SK-N-SH treated with all-trans-retinoic acid at 6 μM for 48 hours (cell line): Measurements from ENCODE around the gene FRG2C.
"Not testable (repeated sequence)": the region's sequence is repeated elsewhere in the genome, so short reads cannot be mapped to it uniquely, and the experiment has no call there.

Experiments
- ISL1 ChIP-seq: fragments of 250-450 bp; sonication (Bioruptor Pico); IDR thresholded peaks from 2 replicates; pipeline ENCODE4 v2.1.2; 2022; ENCODE audit warnings: mild to moderate bottlenecking, moderate library complexity
- TOX ChIP-seq: fragments of 250-450 bp; sonication (Bioruptor Pico); IDR thresholded peaks from 2 replicates; pipeline ENCODE4 v1.8.0; 2021; ENCODE audit warnings: mild to moderate bottlenecking, moderate library complexity, borderline replicate concordance
- ZC3H10 ChIP-seq: fragments of 250-450 bp; sonication (Bioruptor Pico); IDR thresholded peaks from 2 replicates; pipeline ENCODE4 v1.5.1; 2021; ENCODE audit warnings: mild to moderate bottlenecking, moderate library complexity
- ZFP3 ChIP-seq: fragments of 250-450 bp; sonication (Bioruptor Pico); IDR thresholded peaks from 2 replicates; pipeline ENCODE4 v1.5.0; 2020; ENCODE audit warnings: mild to moderate bottlenecking, moderate library complexity

DNA sequence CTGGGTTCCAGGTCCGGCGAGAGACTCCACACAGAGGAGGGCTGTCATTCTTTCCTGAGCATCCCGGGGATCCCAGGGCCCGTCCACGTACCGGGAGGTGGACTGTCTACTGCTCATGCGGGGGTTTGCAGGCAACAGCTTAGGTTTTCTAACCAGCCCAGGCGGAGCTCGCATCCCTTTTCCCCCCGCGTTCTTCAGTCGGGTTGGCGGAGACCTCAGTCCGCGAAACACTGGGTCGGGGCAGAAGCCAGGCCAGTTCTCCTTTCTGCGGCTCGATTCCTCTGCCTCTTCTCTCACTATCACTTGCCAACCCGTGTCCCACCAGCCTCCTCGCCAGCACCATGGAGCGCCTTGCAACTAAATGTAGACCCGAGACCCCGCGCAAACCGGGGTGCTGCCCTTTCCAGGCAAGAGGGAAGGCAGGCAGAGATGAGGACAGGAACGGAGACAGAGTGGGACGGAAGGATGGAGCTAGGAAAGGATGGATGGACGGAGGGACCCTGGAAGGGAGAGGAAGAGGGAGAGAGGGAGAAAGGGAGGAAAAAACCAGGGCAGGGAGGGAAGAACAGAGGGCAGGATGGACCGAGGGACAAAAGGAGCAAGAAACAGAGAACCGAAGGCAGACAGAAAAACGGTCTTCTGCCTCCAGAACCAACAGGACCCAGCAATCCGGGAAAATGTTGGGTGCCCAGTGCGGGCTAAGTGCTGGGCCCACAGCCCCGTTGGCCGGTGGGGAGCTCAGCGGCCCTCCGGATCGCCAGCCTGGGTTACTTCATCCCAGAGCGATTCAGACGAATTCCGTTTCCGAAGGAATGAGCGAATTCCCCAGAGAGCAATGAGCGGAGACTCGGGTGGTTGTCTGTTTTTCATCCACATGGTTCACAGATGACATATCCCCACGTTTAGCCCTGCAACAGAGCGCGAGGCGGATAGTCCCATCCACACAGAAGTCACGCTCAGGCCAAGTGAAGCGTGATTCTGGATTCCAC, 6.5 kb downstream of the FRG2C start:
- not testable (repeated sequence) for TF ChIP-seq ZC3H10; ZFP3 (CRISPR knock-in tag); TOX (CRISPR knock-in tag); ISL1 (CRISPR knock-in tag)
